Liver (tissue), 9 donors: Measurements from ENCODE around the gene TPRA1. TPM values are rescaled to one million over a fixed set of nuclear protein-coding genes. Genes with fewer than 3 reads are reported as not detected.

ENCODE experiments used
- DNase-seq: peaks from one replicate; pipeline ENCODE4 v3.0.0-alpha.2; 2017; ENCODE audit warnings: low spot score
- H3K27ac ChIP-seq, 2 donors: one replicate each; pipeline ENCODE4 v1.7.0; 2013; ENCODE audit warnings: inconsistent platforms in 2 of 2, low read length in 2 of 2, control low read depth in 1 of 2, low read depth in 1 of 2, mild to moderate bottlenecking in 1 of 2
- H3K27me3 ChIP-seq, 4 donors: one replicate each; pipeline versions ENCODE4 v1.6.1 to v1.7.0; 2013; ENCODE audit warnings: low read length in 3 of 4, inconsistent platforms in 1 of 4, mild to moderate bottlenecking in 1 of 4, moderate library complexity in 1 of 4; ENCODE audit not compliant: control insufficient read depth in 4 of 4, insufficient read depth in 4 of 4
- H3K36me3 ChIP-seq, 4 donors: one replicate each; pipeline versions ENCODE4 v1.6.1 to v1.7.0; 2013; ENCODE audit warnings: low read length in 3 of 4, mild to moderate bottlenecking in 3 of 4, low read depth in 1 of 4, moderate library complexity in 1 of 4; ENCODE audit not compliant: control insufficient read depth in 4 of 4, insufficient read depth in 3 of 4
- H3K4me1 ChIP-seq, 4 donors: one replicate each; pipeline versions ENCODE4 v1.6.1 to v1.7.0; 2013; ENCODE audit warnings: low read length in 3 of 4, mild to moderate bottlenecking in 3 of 4, moderate library complexity in 1 of 4; ENCODE audit not compliant: control insufficient read depth in 4 of 4, insufficient read depth in 4 of 4
- H3K4me3 ChIP-seq, 3 donors: one replicate each; pipeline versions ENCODE4 v1.6.1 to v1.7.0; 2013; ENCODE audit warnings: low read length in 3 of 3, control low read depth in 1 of 3, low read depth in 1 of 3, mild to moderate bottlenecking in 1 of 3
- H3K9ac ChIP-seq, 2 donors: one replicate each; pipeline ENCODE4 v1.7.0; 2013; ENCODE audit warnings: low read length in 2 of 2, mild to moderate bottlenecking in 2 of 2, moderate library complexity in 2 of 2, control low read depth in 1 of 2, low read depth in 1 of 2
- H3K9me3 ChIP-seq, 4 donors: one replicate each; pipeline versions ENCODE4 v1.6.1 to v1.7.0; 2013; ENCODE audit warnings: low read length in 3 of 4; ENCODE audit not compliant: control insufficient read depth in 4 of 4
- CTCF ChIP-seq: fragments of 150-350 bp; IDR thresholded peaks from 2 replicates; pipeline ENCODE4 v1.5.1; 2017; ENCODE audit warnings: improper control_type of control experiment, low read depth, low read length; ENCODE audit not compliant: missing input control
- EGR1 ChIP-seq, 2 donors: IDR thresholded peaks; 2 replicates each; pipeline ENCODE4 v1.6.1; 2016 to 2018; ENCODE audit warnings: antibody characterized with exemption in 2 of 2, low read depth in 2 of 2
- FOXA1 ChIP-seq: IDR thresholded peaks from 2 replicates; pipeline ENCODE4 v1.6.1; 2016; ENCODE audit warnings: antibody characterized with exemption
- FOXA2 ChIP-seq: IDR thresholded peaks from 2 replicates; pipeline ENCODE4 v1.6.1; 2016; ENCODE audit warnings: antibody characterized with exemption
- JUND ChIP-seq, 2 donors: IDR thresholded peaks; 2 replicates each; pipeline ENCODE4 v1.6.1; 2016; ENCODE audit warnings: antibody characterized with exemption in 2 of 2
- RAD21 ChIP-seq, 2 donors: IDR thresholded peaks; 2 replicates each; pipeline ENCODE4 v1.6.1; 2016; ENCODE audit warnings: antibody characterized with exemption in 2 of 2, mild to moderate bottlenecking in 2 of 2
- SP1 ChIP-seq: IDR thresholded peaks from 2 replicates; pipeline ENCODE4 v1.6.1; 2018; ENCODE audit warnings: antibody characterized with exemption, mild to moderate bottlenecking
- TAF1 ChIP-seq: conservative IDR thresholded peaks from 2 replicates; pipeline ENCODE4 v1.6.1; 2016; ENCODE audit warnings: antibody characterized with exemption, mild to moderate bottlenecking
- YY1 ChIP-seq: IDR thresholded peaks from 2 replicates; pipeline ENCODE4 v1.6.1; 2016; ENCODE audit warnings: antibody characterized with exemption, mild to moderate bottlenecking
- WGBS: extraction: QIAGEN DNeasy Blood & Tissue Kit; methylation state at CpG from one replicate; pipeline ENCODE4 v1.1.7; 2013; 5-methylcytosine and 5-hydroxymethylcytosine counted together
- polyA plus RNA-seq, 2 donors: library from polyadenylated mRNA; stranded (reverse) in 1 of 2; unstranded in 1 of 2; fragments of 200-250 nt in 1 of 2; fragments of >200 nt in 1 of 2; fragmentation: Nextera tagmentation in 1 of 2; extraction: Ambion mirVana in 1 of 2; gene quantifications; one replicate each; pipeline versions ENCODE4 v1.2.1 to v1.2.3, GENCODE V29; 2013 to 2015
- total RNA-seq, 2 donors: library from RNA; depleted of rRNA; stranded (reverse); fragments of >200 nt; gene quantifications; one replicate each; pipeline ENCODE4 v1.2.3, GENCODE V29; 2014
- TF ChIP-seq, protein P1 (sequence below): IDR thresholded peaks from 2 replicates; pipeline ENCODE4 v1.6.1; 2016; ENCODE audit warnings: antibody characterized with exemption, mild to moderate bottlenecking
- TF ChIP-seq, protein P2 (sequence below): IDR thresholded peaks from 2 replicates; pipeline ENCODE4 v1.6.1; 2016; ENCODE audit warnings: antibody characterized with exemption
- donor health status: healthy.
- donor health status: healthy.
- donor health status: healthy.
- donor health status: healthy.
- donor health status: healthy.

TPRA1 gene
- total and polyA plus RNA-seq, 4 donors, result 17.3 to 27.1 (median 21.3) TPM

DNA sequence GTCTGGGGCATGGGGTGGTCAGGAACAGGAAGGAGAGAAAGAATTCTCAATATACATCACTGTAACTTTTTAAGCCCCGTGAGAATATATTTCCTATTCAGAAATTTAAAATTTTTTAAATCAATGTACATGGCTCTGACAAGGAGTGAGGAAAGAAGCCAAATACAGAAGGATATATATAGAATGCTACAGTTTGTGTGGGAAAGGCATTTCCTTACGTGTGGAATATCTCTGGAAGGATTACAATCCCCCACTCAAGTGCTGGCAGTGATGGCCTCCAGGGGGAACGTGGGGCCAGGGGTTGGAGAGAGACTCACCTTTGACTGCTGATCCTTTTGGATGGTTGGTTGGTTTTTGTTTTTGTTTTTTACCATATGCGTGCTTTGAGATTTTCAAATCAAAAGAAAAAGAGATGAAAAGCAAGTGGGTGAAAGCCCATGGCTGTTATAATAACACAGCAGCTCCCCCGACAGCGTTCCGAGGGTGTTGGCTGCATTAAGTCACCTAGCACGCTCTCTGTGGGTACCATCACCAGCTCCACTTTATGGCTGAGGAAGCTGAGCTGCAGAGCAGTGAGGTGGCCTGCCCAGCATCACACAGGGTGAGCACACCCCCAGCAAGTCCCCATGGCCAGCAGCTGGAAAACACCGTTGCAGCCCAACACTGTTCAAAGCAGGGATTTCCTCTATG, 39.9 kb downstream of the TPRA1 start:
- Histone ChIP-seq H3K9me3 (no peaks in the 10 kb centered on the region), H3K27ac (no peak overlapping the region), H3K36me3 (no peaks in the 10 kb centered on the region), H3K4me3 (no peak overlapping the region), H3K4me1 (peaks cover 8 to 24% (median 22%) of the 10 kb centered on the region in 4 donors), H3K27me3 (no peaks in the 10 kb centered on the region), H3K9ac (no peak overlapping the region)
- 92% methylated on average over 9 of the region's 9 CpGs for WGBS
- no peak for DNase-seq
- TF ChIP-seq YY1 (no peak), JUND (IDR thresholded peaks at IDR 0.05) (no peak), EGR1 (IDR thresholded peaks at IDR 0.05; ENCODE audit: low read depth in 2 of 2) (no peak), FOXA2 (no peak), SP1 (no peak), RAD21 (IDR thresholded peaks at IDR 0.05) (no peak), TAF1 (no peak)
- TF ChIP-seq, protein P1, sequence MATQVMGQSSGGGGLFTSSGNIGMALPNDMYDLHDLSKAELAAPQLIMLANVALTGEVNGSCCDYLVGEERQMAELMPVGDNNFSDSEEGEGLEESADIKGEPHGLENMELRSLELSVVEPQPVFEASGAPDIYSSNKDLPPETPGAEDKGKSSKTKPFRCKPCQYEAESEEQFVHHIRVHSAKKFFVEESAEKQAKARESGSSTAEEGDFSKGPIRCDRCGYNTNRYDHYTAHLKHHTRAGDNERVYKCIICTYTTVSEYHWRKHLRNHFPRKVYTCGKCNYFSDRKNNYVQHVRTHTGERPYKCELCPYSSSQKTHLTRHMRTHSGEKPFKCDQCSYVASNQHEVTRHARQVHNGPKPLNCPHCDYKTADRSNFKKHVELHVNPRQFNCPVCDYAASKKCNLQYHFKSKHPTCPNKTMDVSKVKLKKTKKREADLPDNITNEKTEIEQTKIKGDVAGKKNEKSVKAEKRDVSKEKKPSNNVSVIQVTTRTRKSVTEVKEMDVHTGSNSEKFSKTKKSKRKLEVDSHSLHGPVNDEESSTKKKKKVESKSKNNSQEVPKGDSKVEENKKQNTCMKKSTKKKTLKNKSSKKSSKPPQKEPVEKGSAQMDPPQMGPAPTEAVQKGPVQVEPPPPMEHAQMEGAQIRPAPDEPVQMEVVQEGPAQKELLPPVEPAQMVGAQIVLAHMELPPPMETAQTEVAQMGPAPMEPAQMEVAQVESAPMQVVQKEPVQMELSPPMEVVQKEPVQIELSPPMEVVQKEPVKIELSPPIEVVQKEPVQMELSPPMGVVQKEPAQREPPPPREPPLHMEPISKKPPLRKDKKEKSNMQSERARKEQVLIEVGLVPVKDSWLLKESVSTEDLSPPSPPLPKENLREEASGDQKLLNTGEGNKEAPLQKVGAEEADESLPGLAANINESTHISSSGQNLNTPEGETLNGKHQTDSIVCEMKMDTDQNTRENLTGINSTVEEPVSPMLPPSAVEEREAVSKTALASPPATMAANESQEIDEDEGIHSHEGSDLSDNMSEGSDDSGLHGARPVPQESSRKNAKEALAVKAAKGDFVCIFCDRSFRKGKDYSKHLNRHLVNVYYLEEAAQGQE, result no peak
- TF ChIP-seq, protein P2, sequence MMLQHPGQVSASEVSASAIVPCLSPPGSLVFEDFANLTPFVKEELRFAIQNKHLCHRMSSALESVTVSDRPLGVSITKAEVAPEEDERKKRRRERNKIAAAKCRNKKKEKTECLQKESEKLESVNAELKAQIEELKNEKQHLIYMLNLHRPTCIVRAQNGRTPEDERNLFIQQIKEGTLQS, result no peak

DNA sequence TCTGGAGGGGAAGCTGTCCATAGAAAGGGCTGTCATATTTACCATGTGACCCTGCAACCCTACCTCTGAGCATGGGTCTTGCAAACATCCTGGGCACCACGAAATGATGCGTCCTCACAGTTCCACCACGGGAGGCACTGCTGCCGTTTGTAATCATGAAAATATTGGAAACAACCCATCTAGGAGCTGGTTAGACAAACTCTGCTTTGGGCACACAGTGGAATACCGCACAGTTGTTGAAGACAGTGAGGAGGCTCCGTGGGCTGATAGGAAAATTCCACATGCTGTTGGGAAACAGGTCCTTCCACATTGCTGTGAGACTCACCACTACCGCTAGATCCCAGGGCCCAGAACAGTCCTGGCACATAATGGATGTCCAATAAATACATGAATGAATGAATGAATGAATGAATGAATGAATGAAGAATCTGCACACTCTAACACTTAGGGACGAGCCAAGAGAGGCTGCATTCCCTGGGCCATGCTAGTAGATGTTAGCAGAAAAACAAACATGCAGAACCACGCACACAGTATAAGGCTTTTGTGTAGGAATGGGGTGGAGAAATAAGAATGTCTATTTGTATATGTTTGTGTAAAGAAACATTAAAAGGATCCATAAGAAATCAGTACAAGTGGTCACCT, 40.6 kb downstream of the TPRA1 start:
- no peak overlapping the region for H3K27ac ChIP-seq
- H3K4me1 ChIP-seq, result peaks cover 8 to 31% (median 28%) of the 10 kb centered on the region in 4 donors
- TF ChIP-seq FOXA1 (no peak), CTCF (no peak)
- no peaks in the 10 kb centered on the region for H3K27me3 ChIP-seq
- H3K36me3 ChIP-seq, result no peaks in the 10 kb centered on the region
- 84% methylated on average over 9 of the region's 9 CpGs for WGBS
- H3K4me3 ChIP-seq, result no peak overlapping the region
- no peak for DNase-seq
- H3K9me3 ChIP-seq, result no peaks in the 10 kb centered on the region
- no peak overlapping the region for H3K9ac ChIP-seq
